Body of pancreas (tissue), 4 donors: ENCODE measurements around the gene POM121L2. TPM values are rescaled to one million over a fixed set of nuclear protein-coding genes. Genes with fewer than 3 reads are reported as not detected.

Source experiments
- ATAC-seq: fragments of 150-250 bp; one replicate; pipeline ENCODE4 v1.9.1; 2016
- DNase-seq, 4 donors: peaks; one replicate each; pipeline ENCODE4 v3.0.0-alpha.2; 2019
- H3K27ac ChIP-seq, 4 donors: fragments of 200-600 bp; sonication (generic); 1 replicate in 3 of 4; 2 replicates in 1 of 4; pipeline versions ENCODE4 v1.5.1 to v1.6.1; 2016 to 2019; ENCODE audit warnings: mild to moderate bottlenecking in 1 of 4, mixed read lengths in 1 of 4, moderate library complexity in 1 of 4
- H3K27me3 ChIP-seq, 2 donors: fragments of 200-600 bp; sonication (generic); one replicate each; pipeline ENCODE4 v1.6.0; 2016; ENCODE audit warnings: mild to moderate bottlenecking in 1 of 2
- H3K36me3 ChIP-seq, 2 donors: fragments of 200-600 bp; sonication (generic); replicated peaks in 1 of 2; 2 replicates each; pipeline ENCODE4 v1.5.1; 2016; ENCODE audit warnings: low read depth in 2 of 2; ENCODE audit not compliant: insufficient read depth in 1 of 2
- H3K4me1 ChIP-seq: fragments of 200-600 bp; sonication (generic); one replicate; pipeline ENCODE4 v1.6.0; 2016
- H3K4me3 ChIP-seq, 2 donors: fragments of 200-600 bp; sonication (generic); 1 replicate in 1 of 2; 2 replicates in 1 of 2; pipeline ENCODE4 v1.5.1; 2016 to 2019
- H3K9me3 ChIP-seq, 3 donors: fragments of 200-600 bp; sonication (generic); 1 replicate in 2 of 3; 2 replicates in 1 of 3; pipeline ENCODE4 v1.5.1; 2016
- POLR2A ChIP-seq, 3 donors: fragments of 450-650 bp; IDR thresholded peaks; one replicate each; pipeline ENCODE4 v1.6.1; 2016; ENCODE audit warnings: antibody characterized with exemption in 3 of 3, mild to moderate bottlenecking in 2 of 3
- WGBS, 2 donors: methylation state at CpG; one replicate each; pipeline ENCODE4 v1.1.5; 2017; 5-methylcytosine and 5-hydroxymethylcytosine counted together
- intact Hi-C: fragments of 100-400 bp; cut with DNase I; formaldehyde crosslinking; loops from one replicate; pipeline ENCODE4 v1.15.1; 2023
- total RNA-seq, 2 donors: library from RNA; depleted of rRNA; stranded (reverse); fragments of >200 nt; gene quantifications; one replicate each; pipeline ENCODE4 v1.1.0, GENCODE V29; 2016
- TF ChIP-seq, protein P1 (sequence below), 7 experiments: fragments of 450-650 bp in 4 of 7; fragments of 200-600 bp in 3 of 7; sonication (generic) in 3 of 7; IDR thresholded peaks; one replicate each; pipeline ENCODE4 v1.5.1; 2016 to 2019; ENCODE audit warnings: antibody characterized with exemption in 7 of 7

POM121L2 gene
- total RNA-seq, 2 donors from 2014 or later = not detected

- H3K27me3 ChIP-seq = no peaks in the 10 kb centered on the region
- no peaks in the 10 kb centered on the region for H3K9me3 ChIP-seq
- intact Hi-C loops = no loop called here
- DNase-seq (no peak), ATAC-seq (no peak)
- H3K36me3 ChIP-seq = no peaks in the 10 kb centered on the region
- no peak for TF ChIP-seq POLR2A (IDR thresholded peaks at IDR 0.05)
- TF ChIP-seq, protein P1, sequence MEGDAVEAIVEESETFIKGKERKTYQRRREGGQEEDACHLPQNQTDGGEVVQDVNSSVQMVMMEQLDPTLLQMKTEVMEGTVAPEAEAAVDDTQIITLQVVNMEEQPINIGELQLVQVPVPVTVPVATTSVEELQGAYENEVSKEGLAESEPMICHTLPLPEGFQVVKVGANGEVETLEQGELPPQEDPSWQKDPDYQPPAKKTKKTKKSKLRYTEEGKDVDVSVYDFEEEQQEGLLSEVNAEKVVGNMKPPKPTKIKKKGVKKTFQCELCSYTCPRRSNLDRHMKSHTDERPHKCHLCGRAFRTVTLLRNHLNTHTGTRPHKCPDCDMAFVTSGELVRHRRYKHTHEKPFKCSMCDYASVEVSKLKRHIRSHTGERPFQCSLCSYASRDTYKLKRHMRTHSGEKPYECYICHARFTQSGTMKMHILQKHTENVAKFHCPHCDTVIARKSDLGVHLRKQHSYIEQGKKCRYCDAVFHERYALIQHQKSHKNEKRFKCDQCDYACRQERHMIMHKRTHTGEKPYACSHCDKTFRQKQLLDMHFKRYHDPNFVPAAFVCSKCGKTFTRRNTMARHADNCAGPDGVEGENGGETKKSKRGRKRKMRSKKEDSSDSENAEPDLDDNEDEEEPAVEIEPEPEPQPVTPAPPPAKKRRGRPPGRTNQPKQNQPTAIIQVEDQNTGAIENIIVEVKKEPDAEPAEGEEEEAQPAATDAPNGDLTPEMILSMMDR (IDR thresholded peaks at IDR 0.05) = no peak
- no peaks in the 10 kb centered on the region for H3K4me1 ChIP-seq
- WGBS, 2 donors = 14 to 19% methylated on average over 21 of the region's 21 CpGs
- no peak overlapping the region for H3K4me3 ChIP-seq
- H3K27ac ChIP-seq = no peak overlapping the region
Observed at GRCh38 chr6:27260369-27260768, 51.7 kb downstream of the POM121L2 start.

Other genes with a start within 250 kb of the POM121L2 start
- 10 to 100 TPM; 10.9 to 43.8 TPM for gene PRSS16, start 64.6 kb downstream of the POM121L2 start, total RNA-seq
- gene ZNF391, start 76.5 kb upstream of the POM121L2 start, total RNA-seq = 1 to 10 TPM in 1 of 2 donors, under 1 TPM in 1; 0.33 to 3.1 TPM
- gene ZNF184, start 160.8 kb upstream of the POM121L2 start, total RNA-seq = 1 to 10 TPM; 2.3 to 4.9 TPM